GM10266 (cell line): ENCODE data around the gene FEN1.

Experiments
- DNase-seq: peaks from one replicate; pipeline ENCODE4 v3.0.0; 2012; ENCODE audit errors: extremely low spot score
- CTCF ChIP-seq: IDR thresholded peaks from 2 replicates; pipeline ENCODE4 v1.5.1; 2012; ENCODE audit warnings: mild to moderate bottlenecking, low read depth; ENCODE audit not compliant: control insufficient read depth, insufficient read depth; ENCODE audit errors: missing control alignments

The FEN1 gene

DNA sequence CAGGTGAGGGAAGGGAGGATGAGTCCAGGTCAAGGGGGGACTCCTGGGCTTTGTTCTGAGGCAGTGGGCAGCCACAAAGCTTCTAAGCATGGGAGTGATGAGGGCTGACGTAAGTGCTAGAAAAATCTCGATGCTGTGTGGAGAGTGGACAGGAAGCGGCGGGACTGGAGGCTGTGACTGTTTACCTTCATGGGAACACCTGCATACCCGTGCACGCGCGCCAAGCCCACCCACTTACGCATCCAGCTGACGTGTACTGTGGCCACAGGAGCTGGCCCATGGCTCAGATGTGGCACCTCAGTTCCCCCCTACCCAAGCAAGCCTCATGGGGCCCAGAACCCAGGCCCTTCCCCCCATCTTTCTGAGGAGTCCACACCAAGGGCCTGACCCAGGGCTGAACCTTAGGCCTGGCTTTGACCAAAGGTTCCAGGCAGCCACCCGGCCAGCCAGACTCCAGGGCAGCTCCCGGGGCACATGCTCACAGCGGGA, 26.3 kb upstream of the FEN1 start:
- no peak for TF ChIP-seq CTCF
- no peak for DNase-seq

DNA sequence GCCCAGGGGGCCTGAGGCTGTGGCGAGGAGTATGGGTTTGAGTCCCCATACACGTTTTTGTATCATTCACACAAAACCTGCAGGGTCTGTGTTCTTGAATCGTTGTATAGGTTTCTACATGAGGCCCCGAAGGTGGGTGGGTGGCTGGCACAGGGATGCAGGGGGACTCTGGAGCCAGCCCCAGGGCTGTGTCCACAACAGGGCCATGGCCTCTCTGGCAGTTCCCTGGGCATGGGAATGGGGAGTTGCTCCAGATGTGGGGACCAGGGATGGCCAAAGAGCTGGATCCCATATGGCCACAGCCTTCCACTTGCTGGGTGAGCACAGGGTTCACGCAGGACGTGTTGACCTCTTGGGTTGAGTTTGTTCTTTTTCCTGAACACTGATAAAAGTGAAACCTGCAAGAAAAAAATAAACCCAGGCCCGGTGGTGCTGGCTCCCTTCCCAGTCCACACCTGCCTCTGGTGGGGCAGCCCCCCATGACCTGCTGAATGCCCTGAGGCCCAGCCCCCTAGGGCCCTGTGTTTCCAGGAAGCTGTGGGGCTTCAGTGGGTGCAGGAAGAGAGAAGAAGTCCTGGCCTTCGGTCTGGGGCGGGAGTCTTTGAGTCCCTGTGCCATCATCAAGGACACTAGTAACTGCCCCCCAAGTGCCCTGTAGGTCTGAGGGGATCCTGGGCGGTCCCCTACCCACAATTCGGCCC, 24.2 kb upstream of the FEN1 start:
- DNase-seq = no peak
- no peak for TF ChIP-seq CTCF

- DNase-seq = no peak
- TF ChIP-seq CTCF = no peak
These were observed 23.4 kb upstream of the FEN1 start for GRCh38 chr11:61769169-61769920.

GRCh38 chr11:61769946-61770683, 22.6 kb upstream of the FEN1 start:
- DNase-seq = no peak
- TF ChIP-seq CTCF = no peak

GRCh38 chr11:61771195-61771894, 21.4 kb upstream of the FEN1 start:
- no peak for TF ChIP-seq CTCF
- DNase-seq = no peak

DNA sequence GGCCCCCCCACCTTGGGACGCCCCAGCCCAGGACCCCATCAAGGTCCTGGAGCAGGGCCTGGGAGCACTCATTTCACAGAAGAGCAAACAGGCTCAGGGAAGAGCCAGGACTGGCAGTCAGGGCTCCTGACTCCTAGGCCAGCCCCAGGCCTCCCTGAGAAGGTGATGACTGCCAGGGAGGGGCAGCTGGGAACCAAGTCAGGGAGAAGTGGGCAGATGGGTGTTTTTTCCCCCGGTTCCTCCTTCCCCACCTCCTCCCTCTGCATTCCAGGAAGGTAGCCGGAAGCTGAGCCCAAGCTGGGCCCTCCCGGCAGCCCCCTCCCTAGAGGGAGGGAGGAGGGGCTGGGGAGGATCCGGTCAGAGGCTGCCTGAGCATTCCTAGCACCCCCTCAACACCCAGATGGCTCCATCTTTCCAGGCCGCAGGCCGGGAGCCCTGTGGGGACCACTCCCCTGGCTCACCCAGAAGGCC, 20.7 kb upstream of the FEN1 start:
- no peak for TF ChIP-seq CTCF
- no peak for DNase-seq
